ENCODE measurements around the gene SKP1. TPM values are rescaled to one million over a fixed set of nuclear protein-coding genes. Genes with fewer than 3 reads are reported as not detected.

The SKP1 gene
- polyA plus RNA-seq, 4 donors: 586 to 942 (median 756) TPM

GRCh38 chr5:134114886-134115805, 61.6 kb downstream of the SKP1 start:
- DNase-seq (ENCODE audit: low read depth in 4 of 4, low spot score in 3 of 4): no peak

- DNase-seq (ENCODE audit: low read depth in 4 of 4, low spot score in 3 of 4): peak; percentile 44 to 70 (median 64)
Observed at GRCh38 chr5:134113902-134114875, 62.6 kb downstream of the SKP1 start, which contains the start of gene TCF7. TCF7 (plus strand) TSS chr5:134114681; CDS start chr5:134114907, 226 bp downstream.

GRCh38 chr5:134113363-134113889, 63.3 kb downstream of the SKP1 start:
- DNase-seq (ENCODE audit: low read depth in 4 of 4, low spot score in 3 of 4): no peak

GRCh38 chr5:134112726-134113362, 63.9 kb downstream of the SKP1 start:
- DNase-seq (ENCODE audit: low read depth in 4 of 4, low spot score in 3 of 4): no peak

GRCh38 chr5:134111741-134112647, 64.8 kb downstream of the SKP1 start:
- DNase-seq (ENCODE audit: low read depth in 4 of 4, low spot score in 3 of 4): no peak

- no peak for DNase-seq (ENCODE audit: low read depth in 4 of 4, low spot score in 3 of 4)
Observed at GRCh38 chr5:134110382-134110781, 66.4 kb downstream of the SKP1 start.

GRCh38 chr5:134107779-134108178, 69.0 kb downstream of the SKP1 start:
- no peak for DNase-seq (ENCODE audit: low read depth in 4 of 4, low spot score in 3 of 4)

- DNase-seq (ENCODE audit: low read depth in 4 of 4, low spot score in 3 of 4): no peak
Observed at GRCh38 chr5:134106991-134107701, 69.6 kb downstream of the SKP1 start.

GRCh38 chr5:134103998-134104654, 72.6 kb downstream of the SKP1 start:
- no peak for DNase-seq (ENCODE audit: low read depth in 4 of 4, low spot score in 3 of 4)

- DNase-seq (ENCODE audit: low read depth in 4 of 4, low spot score in 3 of 4): no peak
Observed at GRCh38 chr5:134103397-134103796, 73.4 kb downstream of the SKP1 start.

GRCh38 chr5:134101686-134102439, 74.9 kb downstream of the SKP1 start:
- no peak for DNase-seq (ENCODE audit: low read depth in 4 of 4, low spot score in 3 of 4)

GRCh38 chr5:134100283-134101091, 76.3 kb downstream of the SKP1 start:
- DNase-seq (ENCODE audit: low read depth in 4 of 4, low spot score in 3 of 4): no peak

GRCh38 chr5:134099939-134100282, 76.8 kb downstream of the SKP1 start:
- DNase-seq (ENCODE audit: low read depth in 4 of 4, low spot score in 3 of 4): no peak

- DNase-seq (ENCODE audit: low read depth in 4 of 4, low spot score in 3 of 4): no peak
Observed at GRCh38 chr5:134099288-134099872, 77.4 kb downstream of the SKP1 start.

Measured in left renal pelvis (tissue), 4 donors.